ENCODE measurements around the gene ASTN2. TPM values are rescaled to one million over a fixed set of nuclear protein-coding genes. Genes with fewer than 3 reads are reported as not detected.

Gene ASTN2
- total and polyA plus RNA-seq, 2 experiments from 2014 or later = 7.0 to 24.6 TPM

GRCh38 chr9:116501871-116502270 lies 913.0 kb downstream of the ASTN2 start:
- Mint-ChIP-seq H3K9me3 (no peaks in the 10 kb centered on the region), H3K27ac (no peak overlapping the region), H3K27me3 (ENCODE audit: insufficient read depth, low read depth, poor library complexity) (peaks cover 5% of the 10 kb centered on the region), H3K4me1 (no peaks in the 10 kb centered on the region), H3K4me3 (no peak overlapping the region), H3K36me3 (ENCODE audit: low read depth) (no peaks in the 10 kb centered on the region)
- ATAC-seq (no peak), DNase-seq (ENCODE audit: low spot score) (no peak)
- Histone ChIP-seq H3K27ac (ENCODE audit: low read depth) (no peak overlapping the region), H3K36me3 (ENCODE audit: insufficient read depth) (no peaks in the 10 kb centered on the region), H2AFZ (no peak overlapping the region), H4K20me1 (replicated peaks; ENCODE audit: insufficient read depth) (no peaks in the 10 kb centered on the region), H3F3A (replicated peaks; ENCODE audit: low read depth) (no peaks in the 10 kb centered on the region), H3K4me1 (ENCODE audit: insufficient read depth) (no peaks in the 10 kb centered on the region), H3K4me3 (no peak overlapping the region), H3K79me2 (replicated peaks; ENCODE audit: insufficient read depth) (no peaks in the 10 kb centered on the region), H3K4me2 (no peak overlapping the region), H3K27me3 (ENCODE audit: insufficient read depth) (no peaks in the 10 kb centered on the region), H3K9me2 (ENCODE audit: insufficient read depth) (no peaks in the 10 kb centered on the region)
- TF ChIP-seq ZNF114 (CRISPR knock-in tag; IDR thresholded peaks at IDR 0.05) = no peak
- TF ChIP-seq EZH2phosphoT487 (IDR thresholded peaks at IDR 0.05; ENCODE audit: unreplicated experiment) = no peak
- no peak for TF ChIP-seq EZH2 (IDR thresholded peaks at IDR 0.05; ENCODE audit: low read depth, unreplicated experiment)

GRCh38 chr9:116499986-116500871 lies 914.6 kb downstream of the ASTN2 start:
- no peaks in the 10 kb centered on the region for H3K36me3 Mint-ChIP-seq (ENCODE audit: low read depth)
- TF ChIP-seq POLR2AphosphoS5 (IDR thresholded peaks at IDR 0.05; ENCODE audit: low read depth) (no peak), JUNB (IDR thresholded peaks at IDR 0.05; ENCODE audit: unreplicated experiment) (no peak), ZNF331 (CRISPR knock-in tag; IDR thresholded peaks at IDR 0.05; ENCODE audit: low read depth) (no peak), CTCF (conservative IDR thresholded peaks at IDR 0.05; ENCODE audit: low read depth in 2 of 2) (no peak), EZH2 (IDR thresholded peaks at IDR 0.05; ENCODE audit: low read depth, unreplicated experiment) (no peak), REST (IDR thresholded peaks at IDR 0.05; ENCODE audit: unreplicated experiment) (no peak), ZNF114 (CRISPR knock-in tag; IDR thresholded peaks at IDR 0.05) (no peak), CREB1 (CRISPR knock-in tag; IDR thresholded peaks at IDR 0.05; ENCODE audit: low read depth) (no peak), STAT1 (IDR thresholded peaks at IDR 0.05; ENCODE audit: unreplicated experiment) (no peak), ETS1 (IDR thresholded peaks at IDR 0.05) (no peak), EZH2phosphoT487 (IDR thresholded peaks at IDR 0.05; ENCODE audit: unreplicated experiment) (no peak), NANOG (IDR thresholded peaks at IDR 0.05; ENCODE audit: borderline replicate concordance) (no peak)
- Histone ChIP-seq H3K27me3 (ENCODE audit: insufficient read depth) (no peaks in the 10 kb centered on the region), H4K20me1 (replicated peaks; ENCODE audit: insufficient read depth) (no peaks in the 10 kb centered on the region), H3K9me2 (ENCODE audit: insufficient read depth) (no peaks in the 10 kb centered on the region), H3K4me1 (ENCODE audit: insufficient read depth) (no peaks in the 10 kb centered on the region), H3K27ac (ENCODE audit: low read depth) (no peak overlapping the region), H3K4me3 (no peak overlapping the region), H3F3A (replicated peaks; ENCODE audit: low read depth) (no peaks in the 10 kb centered on the region), H3K4me2 (no peak overlapping the region), H3K79me2 (replicated peaks; ENCODE audit: insufficient read depth) (no peaks in the 10 kb centered on the region), H2AFZ (no peak overlapping the region), H3K36me3 (ENCODE audit: insufficient read depth) (no peaks in the 10 kb centered on the region)
- ATAC-seq = no peak; the same call in 2 of the 3 replicates
- H3K4me1 Mint-ChIP-seq = peaks cover 7% of the 10 kb centered on the region
- H3K27ac Mint-ChIP-seq = no peak overlapping the region
- DNase-seq (ENCODE audit: low spot score) = no peak
- no peaks in the 10 kb centered on the region for H3K9me3 Mint-ChIP-seq
- no peak overlapping the region for H3K4me3 Mint-ChIP-seq
- peaks cover 5% of the 10 kb centered on the region for H3K27me3 Mint-ChIP-seq (ENCODE audit: insufficient read depth, low read depth, poor library complexity)

Measured in GM23338 (cell line).